Body of pancreas (tissue), 4 donors: Measurements from ENCODE around the gene MPG. TPM values are rescaled to one million over a fixed set of nuclear protein-coding genes. Genes with fewer than 3 reads are reported as not detected.

Experiments used
- ATAC-seq: fragments of 150-250 bp; one replicate; pipeline ENCODE4 v1.9.1; 2016
- DNase-seq, 4 donors: peaks; one replicate each; pipeline ENCODE4 v3.0.0-alpha.2; 2019
- H3K27ac ChIP-seq, 4 donors: fragments of 200-600 bp; sonication (generic); 1 replicate in 3 of 4; 2 replicates in 1 of 4; pipeline versions ENCODE4 v1.5.1 to v1.6.1; 2016 to 2019; ENCODE audit warnings: mild to moderate bottlenecking in 1 of 4, mixed read lengths in 1 of 4, moderate library complexity in 1 of 4
- H3K27me3 ChIP-seq, 2 donors: fragments of 200-600 bp; sonication (generic); one replicate each; pipeline ENCODE4 v1.6.0; 2016; ENCODE audit warnings: mild to moderate bottlenecking in 1 of 2
- H3K36me3 ChIP-seq, 2 donors: fragments of 200-600 bp; sonication (generic); replicated peaks in 1 of 2; 2 replicates each; pipeline ENCODE4 v1.5.1; 2016; ENCODE audit warnings: low read depth in 2 of 2; ENCODE audit not compliant: insufficient read depth in 1 of 2
- H3K4me1 ChIP-seq: fragments of 200-600 bp; sonication (generic); one replicate; pipeline ENCODE4 v1.6.0; 2016
- H3K4me3 ChIP-seq, 2 donors: fragments of 200-600 bp; sonication (generic); 1 replicate in 1 of 2; 2 replicates in 1 of 2; pipeline ENCODE4 v1.5.1; 2016 to 2019
- H3K9me3 ChIP-seq, 3 donors: fragments of 200-600 bp; sonication (generic); 1 replicate in 2 of 3; 2 replicates in 1 of 3; pipeline ENCODE4 v1.5.1; 2016
- POLR2A ChIP-seq, 3 donors: fragments of 450-650 bp; IDR thresholded peaks; one replicate each; pipeline ENCODE4 v1.6.1; 2016; ENCODE audit warnings: antibody characterized with exemption in 3 of 3, mild to moderate bottlenecking in 2 of 3
- WGBS, 2 donors: methylation state at CpG; one replicate each; pipeline ENCODE4 v1.1.5; 2017; 5-methylcytosine and 5-hydroxymethylcytosine counted together
- intact Hi-C: fragments of 100-400 bp; cut with DNase I; formaldehyde crosslinking; loops from one replicate; pipeline ENCODE4 v1.15.1; 2023
- total RNA-seq, 2 donors: library from RNA; depleted of rRNA; stranded (reverse); fragments of >200 nt; gene quantifications; one replicate each; pipeline ENCODE4 v1.1.0, GENCODE V29; 2016
- TF ChIP-seq, protein P1 (sequence below), 7 experiments: fragments of 450-650 bp in 4 of 7; fragments of 200-600 bp in 3 of 7; sonication (generic) in 3 of 7; IDR thresholded peaks; one replicate each; pipeline ENCODE4 v1.5.1; 2016 to 2019; ENCODE audit warnings: antibody characterized with exemption in 7 of 7

Gene MPG
- total RNA-seq, 2 donors from 2014 or later: 65.6 to 66.9 TPM

GRCh38 chr16:104355-104754 is 26.3 kb downstream of the MPG start:
- TF ChIP-seq, protein P1, sequence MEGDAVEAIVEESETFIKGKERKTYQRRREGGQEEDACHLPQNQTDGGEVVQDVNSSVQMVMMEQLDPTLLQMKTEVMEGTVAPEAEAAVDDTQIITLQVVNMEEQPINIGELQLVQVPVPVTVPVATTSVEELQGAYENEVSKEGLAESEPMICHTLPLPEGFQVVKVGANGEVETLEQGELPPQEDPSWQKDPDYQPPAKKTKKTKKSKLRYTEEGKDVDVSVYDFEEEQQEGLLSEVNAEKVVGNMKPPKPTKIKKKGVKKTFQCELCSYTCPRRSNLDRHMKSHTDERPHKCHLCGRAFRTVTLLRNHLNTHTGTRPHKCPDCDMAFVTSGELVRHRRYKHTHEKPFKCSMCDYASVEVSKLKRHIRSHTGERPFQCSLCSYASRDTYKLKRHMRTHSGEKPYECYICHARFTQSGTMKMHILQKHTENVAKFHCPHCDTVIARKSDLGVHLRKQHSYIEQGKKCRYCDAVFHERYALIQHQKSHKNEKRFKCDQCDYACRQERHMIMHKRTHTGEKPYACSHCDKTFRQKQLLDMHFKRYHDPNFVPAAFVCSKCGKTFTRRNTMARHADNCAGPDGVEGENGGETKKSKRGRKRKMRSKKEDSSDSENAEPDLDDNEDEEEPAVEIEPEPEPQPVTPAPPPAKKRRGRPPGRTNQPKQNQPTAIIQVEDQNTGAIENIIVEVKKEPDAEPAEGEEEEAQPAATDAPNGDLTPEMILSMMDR (IDR thresholded peaks at IDR 0.05): no peak
- no peak for TF ChIP-seq POLR2A (IDR thresholded peaks at IDR 0.05)
- intact Hi-C loops: no loop called here
- Histone ChIP-seq H3K36me3 (no peaks in the 10 kb centered on the region), H3K27me3 (no peaks in the 10 kb centered on the region), H3K27ac (no peak overlapping the region), H3K4me1 (peaks cover 12% of the 10 kb centered on the region), H3K9me3 (no peaks in the 10 kb centered on the region), H3K4me3 (no peak overlapping the region)
- 44 to 58% methylated on average over 5 of the region's 5 CpGs for WGBS, 2 donors
- DNase-seq: peak; percentile 53 to 76 (median 64)
- ATAC-seq: peak; percentile 51

- DNase-seq (no peak), ATAC-seq (no peak)
- Histone ChIP-seq H3K9me3 (no peaks in the 10 kb centered on the region), H3K4me3 (no peak overlapping the region), H3K27ac (no peak overlapping the region), H3K27me3 (no peaks in the 10 kb centered on the region), H3K36me3 (no peaks in the 10 kb centered on the region), H3K4me1 (peaks cover 12% of the 10 kb centered on the region)
- no peak for TF ChIP-seq POLR2A (IDR thresholded peaks at IDR 0.05)
- TF ChIP-seq, protein P1 (IDR thresholded peaks at IDR 0.05): no peak
- WGBS, 2 donors: 88 to 100% methylated on average over 3 of the region's 3 CpGs
- intact Hi-C loops: loop anchor here (5.0 kb wide), 1 partner anchor 257 kb away; no protein-coding TSS in a partner anchor
Measured at GRCh38 chr16:104928-105327, 26.9 kb downstream of the MPG start.

DNA sequence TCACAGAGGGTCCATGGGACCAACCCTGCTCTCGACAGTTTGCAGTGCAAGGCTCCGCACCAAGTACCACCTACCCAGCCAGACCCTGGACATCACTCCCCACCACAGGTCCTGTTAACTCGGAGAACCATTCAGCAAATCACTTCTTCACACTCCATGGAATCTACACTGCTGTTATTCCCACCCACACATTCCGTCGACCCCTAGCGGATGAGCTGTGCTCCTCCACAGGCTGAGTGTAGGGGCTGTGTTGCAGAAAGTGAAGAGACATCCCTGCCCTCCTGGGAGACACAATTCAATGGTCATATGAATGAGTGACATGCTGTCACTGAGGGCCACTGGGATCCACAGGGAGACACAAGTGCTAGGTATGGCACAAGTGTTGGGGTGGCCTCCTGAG is 27.5 kb downstream of the MPG start:
- WGBS, 2 donors: 92 to 96% methylated on average over 6 of the region's 6 CpGs

DNA sequence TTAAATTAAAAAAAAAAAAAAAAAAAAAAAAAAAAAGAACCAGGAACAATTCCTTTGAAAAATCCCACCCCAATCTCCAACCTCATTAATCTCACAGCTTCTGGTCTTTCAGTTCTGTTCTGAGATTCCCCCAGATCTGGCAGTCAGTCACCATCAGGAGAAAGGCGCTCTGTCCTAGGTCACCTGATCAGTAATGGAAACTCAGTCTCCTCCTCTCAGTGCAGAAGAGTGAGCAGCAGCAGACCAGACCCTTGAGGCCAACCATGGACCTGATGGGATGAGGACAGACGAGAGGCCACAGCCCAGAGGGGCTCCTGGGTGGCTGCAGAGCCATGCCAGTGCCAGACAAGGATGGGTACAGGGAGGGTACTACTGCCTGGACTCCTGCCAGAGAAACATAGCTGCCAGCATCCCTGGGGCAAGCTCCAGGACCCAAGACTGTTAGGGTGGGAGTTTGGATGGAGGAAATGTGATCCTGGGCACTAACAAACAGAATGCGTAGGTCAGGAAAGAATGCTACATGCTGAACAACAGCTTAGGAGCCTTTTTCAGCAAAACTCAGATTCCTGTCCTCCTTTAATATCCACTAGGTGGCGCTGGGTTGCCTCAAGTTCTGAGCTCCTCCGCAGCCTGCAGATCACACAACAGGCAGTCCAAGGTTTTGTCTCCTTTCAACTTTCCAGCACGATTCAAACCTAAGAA is 28.7 kb downstream of the MPG start:
- TF ChIP-seq, protein P1 (IDR thresholded peaks at IDR 0.05): peak; percentile 73 to 83 (median 79)
- no peak for TF ChIP-seq POLR2A (IDR thresholded peaks at IDR 0.05)
- H3K27ac ChIP-seq: no peak overlapping the region
- H3K4me3 ChIP-seq: no peak overlapping the region
- peak; percentile 57 to 80 (median 74) for DNase-seq
- no peaks in the 10 kb centered on the region for H3K9me3 ChIP-seq
- intact Hi-C loops: loop anchor here (5.0 kb wide), 1 partner anchor 256 kb away; no protein-coding TSS in a partner anchor
- ATAC-seq: peak; percentile 80
- 24 to 29% methylated on average over 6 of the region's 6 CpGs for WGBS, 2 donors
- no peaks in the 10 kb centered on the region for H3K27me3 ChIP-seq
- peaks cover 12% of the 10 kb centered on the region for H3K4me1 ChIP-seq
- H3K36me3 ChIP-seq: peaks cover 0 to 2% of the 10 kb centered on the region in 2 donors

More for the DNA sequence above, 27.5 kb downstream of the MPG start:
- Histone ChIP-seq H3K27me3 (no peaks in the 10 kb centered on the region), H3K36me3 (peaks cover 0 to 2% of the 10 kb centered on the region in 2 donors), H3K27ac (no peak overlapping the region), H3K9me3 (no peaks in the 10 kb centered on the region), H3K4me3 (no peak overlapping the region), H3K4me1 (peaks cover 12% of the 10 kb centered on the region)
- DNase-seq: no peak
- TF ChIP-seq, protein P1 (IDR thresholded peaks at IDR 0.05): no peak
- TF ChIP-seq POLR2A (IDR thresholded peaks at IDR 0.05): no peak
- intact Hi-C loops: loop anchor here (5.0 kb wide), 1 partner anchor 257 kb away; no protein-coding TSS in a partner anchor
- ATAC-seq: no peak
